HepG2 (cell line): Measurements from ENCODE around the gene HHIPL1. TPM values are rescaled to one million over a fixed set of nuclear protein-coding genes. Genes with fewer than 3 reads are reported as not detected.

ENCODE experiments used
- ATAC-seq: fragments of 200-7000 bp; cut with Tn5 transposase; 3 replicates; pipeline ENCODE4 v1.9.1; 2020; ENCODE audit warnings: mild to moderate bottlenecking, moderate library complexity
- BruUV-seq: library from RNA; stranded (reverse); fragments of 400-500 nt; replicated peaks from 2 replicates; lab custom pipeline; 2021; lab: Mats Ljungman, UMichigan
- CTCF ChIA-PET: fragments of 300-600 bp; formaldehyde crosslinking; extraction: SDS; loops from one replicate; lab custom pipeline; 2021; ENCODE audit warnings: low total read pairs, inconsistent platforms, low intra/inter-chr PET ratio; lab: Yijun Ruan, JAX
- POLR2A ChIA-PET: fragments of 350-600 bp; sonication (Branson Sonifier 250); formaldehyde crosslinking; loops from one replicate; lab custom pipeline; 2020; ENCODE audit warnings: antibody characterized with exemption, inconsistent platforms; lab: Yijun Ruan, JAX
- DNase-seq: peaks from one replicate; pipeline ENCODE4 v3.0.0-alpha.2; 2015; ENCODE audit warnings: low spot score
- FAIRE-seq: peaks from 3 replicates; lab custom pipeline; 2011; peaks lifted over from hg19 to GRCh38; lab: Jason Lieb, UNC
- H2AFZ ChIP-seq: one replicate; pipeline ENCODE4 v1.6.1; 2011; ENCODE audit warnings: low read length, inconsistent platforms
- H3K27ac ChIP-seq: fragments of 300-600 bp; 3 replicates; pipeline ENCODE4 v1.8.0; 2011; ENCODE audit warnings: mixed run types, mild to moderate bottlenecking, mixed read lengths, low read length, inconsistent platforms; ENCODE audit not compliant: insufficient read depth; ENCODE audit errors: extremely low read length
- H3K27me3 ChIP-seq, 2 experiments: fragments of 200-600 bp in 1 of 2; 2 replicates in 1 of 2; 3 replicates in 1 of 2; pipeline versions ENCODE4 v1.6.0 to v1.8.0; 2011; ENCODE audit warnings: low read length in 2 of 2, mild to moderate bottlenecking in 2 of 2, moderate library complexity in 2 of 2, inconsistent platforms in 1 of 2; ENCODE audit not compliant: insufficient read depth in 2 of 2, control insufficient read depth in 1 of 2
- H3K36me3 ChIP-seq, 2 experiments: fragments of 200-600 bp in 1 of 2; replicated peaks in 1 of 2; 2 replicates in 1 of 2; 3 replicates in 1 of 2; pipeline versions ENCODE4 v1.5.1 to v1.8.0; 2011; ENCODE audit warnings: low read length in 2 of 2, inconsistent platforms in 1 of 2; ENCODE audit not compliant: insufficient read depth in 2 of 2, control insufficient read depth in 1 of 2
- H3K4me1 ChIP-seq: 2 replicates; pipeline ENCODE4 v1.5.1; 2012; ENCODE audit warnings: low read length, inconsistent platforms; ENCODE audit not compliant: insufficient read depth
- H3K4me2 ChIP-seq: 2 replicates; pipeline ENCODE4 v1.6.0; 2011; ENCODE audit warnings: low read depth, low read length, inconsistent platforms
- H3K4me3 ChIP-seq, 3 experiments: fragments of 200-600 bp in 1 of 3; sonication (generic), shearing (Covaris generic) in 1 of 3; replicated peaks in 1 of 3; 2 replicates each; pipeline ENCODE4 v1.5.1; 2011 to 2016; ENCODE audit warnings: low read length in 3 of 3, inconsistent platforms in 2 of 3, low read depth in 2 of 3, mild to moderate bottlenecking in 2 of 3, control low read depth in 1 of 3, mixed read lengths in 1 of 3; ENCODE audit not compliant: insufficient read depth in 1 of 3
- H3K79me2 ChIP-seq: one replicate; pipeline ENCODE4 v1.6.1; 2011; ENCODE audit warnings: low read length, inconsistent platforms; ENCODE audit not compliant: insufficient read depth
- H3K9ac ChIP-seq: 2 replicates; pipeline ENCODE4 v1.6.0; 2011; ENCODE audit warnings: mild to moderate bottlenecking, low read depth, low read length, inconsistent platforms; ENCODE audit not compliant: insufficient read depth
- H3K9me3 ChIP-seq: 2 replicates; pipeline ENCODE4 v1.5.1; 2012; ENCODE audit warnings: mild to moderate bottlenecking, low read length
- H4K20me1 ChIP-seq: 2 replicates; pipeline ENCODE4 v1.6.0; 2011; ENCODE audit warnings: inconsistent platforms, mild to moderate bottlenecking, low read length, moderate library complexity; ENCODE audit not compliant: insufficient read depth
- DMAP1 ChIP-seq: IDR thresholded peaks from 2 replicates; pipeline ENCODE4 v1.6.1; 2016
- FOXC1 ChIP-seq: sonication (generic); formaldehyde crosslinking; IDR thresholded peaks from 2 replicates; pipeline ENCODE4 v1.8.0; 2022; ENCODE audit warnings: mild to moderate bottlenecking, missing genetic modification reagents, borderline replicate concordance
- HNRNPLL ChIP-seq: fragments of 200-400 bp; formaldehyde crosslinking; IDR thresholded peaks from 2 replicates; pipeline ENCODE4 v1.6.1; 2017; ENCODE audit warnings: mild to moderate bottlenecking, low read depth, low read length; ENCODE audit not compliant: poor library complexity, severe bottlenecking
- KLF6 ChIP-seq: IDR thresholded peaks from 2 replicates; pipeline ENCODE4 v1.8.0; 2016; ENCODE audit warnings: missing biosample characterization, missing genetic modification reagents
- PAXIP1 ChIP-seq: sonication (generic); formaldehyde crosslinking; conservative IDR thresholded peaks from 2 replicates; pipeline ENCODE4 v1.4.0; 2020; ENCODE audit warnings: mild to moderate bottlenecking, missing genetic modification reagents, moderate library complexity
- RAD51 ChIP-seq: fragments of 450-650 bp; IDR thresholded peaks from 2 replicates; pipeline ENCODE4 v1.6.1; 2016; ENCODE audit warnings: borderline replicate concordance
- SOX13 ChIP-seq, 3 experiments: fragments of 450-650 bp in 1 of 3; sonication (generic) in 1 of 3; formaldehyde crosslinking in 1 of 3; IDR thresholded peaks in 2 of 3; conservative IDR thresholded peaks in 1 of 3; 2 replicates each; pipeline versions ENCODE4 v1.5.0 to v1.6.1; 2016 to 2020; ENCODE audit warnings: antibody characterized with exemption in 1 of 3, mild to moderate bottlenecking in 1 of 3, missing compliant biosample characterization in 1 of 3, missing genetic modification reagents in 1 of 3, moderate library complexity in 1 of 3
- ZNF234 ChIP-seq: sonication (generic); formaldehyde crosslinking; conservative IDR thresholded peaks from 2 replicates; pipeline ENCODE4 v1.5.1; 2020; ENCODE audit warnings: mild to moderate bottlenecking, missing genetic modification reagents
- ZSCAN29 ChIP-seq: sonication (generic); formaldehyde crosslinking; conservative IDR thresholded peaks from 2 replicates; pipeline ENCODE4 v1.4.0; 2020; ENCODE audit warnings: mild to moderate bottlenecking, missing genetic modification reagents
- WGBS: methylation state at CpG from one replicate; pipeline ENCODE4 v1.1.6; 2017; ENCODE audit warnings: low lambda C conversion rate; 5-methylcytosine and 5-hydroxymethylcytosine counted together
- in situ Hi-C: cut with HindIII; loops from 2 replicates; pipeline ENCODE4 v1.10.0; 2017; ENCODE audit warnings: low pct_unique_long_range_greater_than_20kb; ENCODE audit not compliant: extremely low pct_ligation_motif_present
- intact Hi-C: fragments of 100-400 bp; cut with micrococcal nuclease; formaldehyde crosslinking; loops from one replicate; pipeline ENCODE4 v1.10.0; 2022; ENCODE audit not compliant: unreplicated experiment
- polyA plus RNA-seq, 8 experiments: library from polyadenylated mRNA; depleted of rRNA in 3 of 8; stranded (reverse) in 7 of 8; unstranded in 1 of 8; fragments of >200 nt; fragmentation: Illumina TruSeq in 4 of 8; extraction: Trizol in 4 of 8; gene quantifications; 2 replicates each; pipeline versions ENCODE4 v1.2.1 to v1.2.3, GENCODE V29; 2011 to 2016; ENCODE audit warnings: low read depth in 4 of 8, missing spikeins in 1 of 8, mixed read lengths in 1 of 8; ENCODE audit not compliant: insufficient read depth in 1 of 8
- total RNA-seq, 5 experiments: library from RNA; depleted of rRNA; stranded (reverse); fragments of >200 nt; fragmentation: Illumina TruSeq; extraction: Trizol; gene quantifications; 2 replicates each; pipeline ENCODE4 v1.2.3, GENCODE V29; 2016; ENCODE audit warnings: low read depth in 1 of 5
- TF ChIP-seq, protein P1 (sequence below): sonication (generic); formaldehyde crosslinking; IDR thresholded peaks from 2 replicates; pipeline ENCODE4 v1.4.0; 2020; ENCODE audit warnings: mild to moderate bottlenecking, missing genetic modification reagents
- TF ChIP-seq, protein P2 (sequence below): sonication (generic); formaldehyde crosslinking; IDR thresholded peaks from 2 replicates; pipeline ENCODE4 v1.5.1; 2020; ENCODE audit warnings: missing genetic modification reagents, mild to moderate bottlenecking, borderline replicate concordance
- TF ChIP-seq, protein P3 (sequence below): sonication (generic); formaldehyde crosslinking; IDR thresholded peaks from 2 replicates; pipeline ENCODE4 v1.5.0; 2020; ENCODE audit warnings: missing genetic modification reagents, mild to moderate bottlenecking, borderline replicate concordance
- TF ChIP-seq, protein P4 (sequence below): sonication (generic); formaldehyde crosslinking; IDR thresholded peaks from 2 replicates; pipeline ENCODE4 v1.5.0; 2020; ENCODE audit warnings: missing genetic modification reagents

HHIPL1 gene
- total and polyA plus RNA-seq, 2 of the 13 experiments (the other 11 are each of a cell fraction or from before 2014, with no cell fraction given) = not detected

DNA sequence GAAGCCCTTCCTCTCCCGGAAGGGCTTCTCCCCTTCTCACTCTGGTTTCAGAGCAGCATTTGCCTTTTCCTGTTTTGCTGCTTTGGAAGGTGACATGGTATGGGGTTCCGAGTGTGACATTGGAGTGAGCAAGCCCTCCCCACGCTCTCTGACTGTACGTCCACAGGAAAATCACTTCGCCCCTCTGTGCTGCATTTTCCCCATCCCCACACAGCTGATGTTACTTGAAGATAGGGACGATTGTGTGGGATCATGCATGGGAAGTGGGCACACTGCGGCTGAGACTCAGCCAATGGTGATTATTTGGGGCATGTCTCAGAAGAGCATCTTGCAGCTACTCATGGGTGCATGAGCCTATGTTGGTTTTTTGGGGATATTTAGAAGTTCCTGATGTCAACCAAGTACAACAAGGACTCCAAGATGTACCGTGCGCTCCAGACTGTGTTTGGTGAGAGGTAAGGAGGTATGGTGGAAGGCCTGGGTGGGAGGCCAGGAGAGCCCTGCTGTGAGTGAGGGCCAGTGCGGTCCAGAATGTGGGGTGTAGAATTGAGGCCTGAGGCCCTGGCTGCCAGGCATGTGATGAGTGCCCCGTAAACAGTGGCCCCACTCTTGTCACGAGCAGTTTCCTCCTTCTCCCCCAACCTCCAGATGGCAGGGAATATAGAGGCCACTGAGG, 54.3 kb downstream of the HHIPL1 start:
- H3K4me1 ChIP-seq = no peaks in the 10 kb centered on the region
- FAIRE-seq (no peak), DNase-seq (no peak), ATAC-seq (no peak)
- H4K20me1 ChIP-seq = no peaks in the 10 kb centered on the region
- ChIA-PET CTCF (no interaction called here), POLR2A (interaction anchor here (0.6 kb wide), 1 partner anchor 31 kb away, joined by 3 read pairs; no protein-coding TSS in a partner anchor)
- 57% methylated on average over 12 of the region's 12 CpGs for WGBS
- H2AFZ ChIP-seq = no peak overlapping the region
- H3K9me3 ChIP-seq = peaks cover 15% of the 10 kb centered on the region
- no peaks in the 10 kb centered on the region for H3K79me2 ChIP-seq
- BruUV-seq = no TSS peak
- no peak overlapping the region for H3K9ac ChIP-seq
- no peak overlapping the region for H3K4me2 ChIP-seq
- H3K36me3 ChIP-seq = no peaks in the 10 kb centered on the region
- in situ Hi-C loops = no loop called here
- H3K27ac ChIP-seq = no peak overlapping the region
- H3K4me3 ChIP-seq = no peak overlapping the region
- intact Hi-C loops = no loop called here
- no peaks in the 10 kb centered on the region for H3K27me3 ChIP-seq
- TF ChIP-seq, protein P1, sequence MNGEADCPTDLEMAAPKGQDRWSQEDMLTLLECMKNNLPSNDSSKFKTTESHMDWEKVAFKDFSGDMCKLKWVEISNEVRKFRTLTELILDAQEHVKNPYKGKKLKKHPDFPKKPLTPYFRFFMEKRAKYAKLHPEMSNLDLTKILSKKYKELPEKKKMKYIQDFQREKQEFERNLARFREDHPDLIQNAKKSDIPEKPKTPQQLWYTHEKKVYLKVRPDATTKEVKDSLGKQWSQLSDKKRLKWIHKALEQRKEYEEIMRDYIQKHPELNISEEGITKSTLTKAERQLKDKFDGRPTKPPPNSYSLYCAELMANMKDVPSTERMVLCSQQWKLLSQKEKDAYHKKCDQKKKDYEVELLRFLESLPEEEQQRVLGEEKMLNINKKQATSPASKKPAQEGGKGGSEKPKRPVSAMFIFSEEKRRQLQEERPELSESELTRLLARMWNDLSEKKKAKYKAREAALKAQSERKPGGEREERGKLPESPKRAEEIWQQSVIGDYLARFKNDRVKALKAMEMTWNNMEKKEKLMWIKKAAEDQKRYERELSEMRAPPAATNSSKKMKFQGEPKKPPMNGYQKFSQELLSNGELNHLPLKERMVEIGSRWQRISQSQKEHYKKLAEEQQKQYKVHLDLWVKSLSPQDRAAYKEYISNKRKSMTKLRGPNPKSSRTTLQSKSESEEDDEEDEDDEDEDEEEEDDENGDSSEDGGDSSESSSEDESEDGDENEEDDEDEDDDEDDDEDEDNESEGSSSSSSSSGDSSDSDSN (CRISPR knock-in tag) = no peak
- TF ChIP-seq, protein P2, sequence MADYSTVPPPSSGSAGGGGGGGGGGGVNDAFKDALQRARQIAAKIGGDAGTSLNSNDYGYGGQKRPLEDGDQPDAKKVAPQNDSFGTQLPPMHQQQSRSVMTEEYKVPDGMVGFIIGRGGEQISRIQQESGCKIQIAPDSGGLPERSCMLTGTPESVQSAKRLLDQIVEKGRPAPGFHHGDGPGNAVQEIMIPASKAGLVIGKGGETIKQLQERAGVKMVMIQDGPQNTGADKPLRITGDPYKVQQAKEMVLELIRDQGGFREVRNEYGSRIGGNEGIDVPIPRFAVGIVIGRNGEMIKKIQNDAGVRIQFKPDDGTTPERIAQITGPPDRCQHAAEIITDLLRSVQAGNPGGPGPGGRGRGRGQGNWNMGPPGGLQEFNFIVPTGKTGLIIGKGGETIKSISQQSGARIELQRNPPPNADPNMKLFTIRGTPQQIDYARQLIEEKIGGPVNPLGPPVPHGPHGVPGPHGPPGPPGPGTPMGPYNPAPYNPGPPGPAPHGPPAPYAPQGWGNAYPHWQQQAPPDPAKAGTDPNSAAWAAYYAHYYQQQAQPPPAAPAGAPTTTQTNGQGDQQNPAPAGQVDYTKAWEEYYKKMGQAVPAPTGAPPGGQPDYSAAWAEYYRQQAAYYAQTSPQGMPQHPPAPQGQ (CRISPR knock-in tag) = no peak
- TF ChIP-seq, protein P3, sequence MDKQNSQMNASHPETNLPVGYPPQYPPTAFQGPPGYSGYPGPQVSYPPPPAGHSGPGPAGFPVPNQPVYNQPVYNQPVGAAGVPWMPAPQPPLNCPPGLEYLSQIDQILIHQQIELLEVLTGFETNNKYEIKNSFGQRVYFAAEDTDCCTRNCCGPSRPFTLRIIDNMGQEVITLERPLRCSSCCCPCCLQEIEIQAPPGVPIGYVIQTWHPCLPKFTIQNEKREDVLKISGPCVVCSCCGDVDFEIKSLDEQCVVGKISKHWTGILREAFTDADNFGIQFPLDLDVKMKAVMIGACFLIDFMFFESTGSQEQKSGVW (CRISPR knock-in tag) = no peak
- TF ChIP-seq PAXIP1 = no peak
- TF ChIP-seq HNRNPLL = no peak
- no peak for TF ChIP-seq SOX13 (IDR thresholded peaks at IDR 0.05)
- no peak for TF ChIP-seq SOX13 (CRISPR knock-in tag; conservative IDR thresholded peaks at IDR 0.05 in 1 of 2, IDR thresholded peaks at IDR 0.05 in 1 of 2)
- TF ChIP-seq KLF6 (CRISPR knock-in tag) = no peak
- no peak for TF ChIP-seq RAD51
- TF ChIP-seq, protein P4, sequence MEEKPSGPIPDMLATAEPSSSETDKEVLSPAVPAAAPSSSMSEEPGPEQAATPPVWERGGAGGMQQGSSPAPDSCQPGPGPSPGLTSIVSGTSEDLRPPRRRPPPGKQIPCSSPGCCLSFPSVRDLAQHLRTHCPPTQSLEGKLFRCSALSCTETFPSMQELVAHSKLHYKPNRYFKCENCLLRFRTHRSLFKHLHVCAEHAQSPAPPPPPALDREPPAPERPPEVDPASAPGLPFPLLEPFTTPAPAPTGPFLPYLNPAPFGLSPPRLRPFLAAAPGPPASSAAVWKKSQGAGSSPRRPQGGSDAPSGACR (CRISPR knock-in tag) = no peak
- TF ChIP-seq ZNF234 (CRISPR knock-in tag) = no peak
- TF ChIP-seq DMAP1 = no peak
- no peak for TF ChIP-seq ZSCAN29 (CRISPR knock-in tag)
- no peak for TF ChIP-seq FOXC1 (CRISPR knock-in tag)
